Dendritic cell treated with granulocyte-macrophage colony-stimulating factor and Interleukin-4, amounts not matched to agents 40 ng/mL and 50 ng/mL, for 4 days (primary cell): Measurements from ENCODE around the gene SV2C.

Source experiments
- H3K27ac Mint-ChIP-seq: one replicate; pipeline ENCODE4 v1.8.0; 2022; ENCODE audit warnings: mild to moderate bottlenecking, mixed read lengths
- H3K27me3 Mint-ChIP-seq: one replicate; pipeline ENCODE4 v1.8.0; 2022; ENCODE audit warnings: mild to moderate bottlenecking, mixed read lengths
- H3K36me3 Mint-ChIP-seq: one replicate; pipeline ENCODE4 v1.8.0; 2022; ENCODE audit warnings: low read depth, mixed read lengths
- H3K4me1 Mint-ChIP-seq: one replicate; pipeline ENCODE4 v1.8.0; 2022; ENCODE audit warnings: low read depth, mixed read lengths
- H3K4me3 Mint-ChIP-seq: one replicate; pipeline ENCODE4 v1.8.0; 2022; ENCODE audit warnings: mild to moderate bottlenecking, moderate library complexity, mixed read lengths
- H3K9me3 Mint-ChIP-seq: one replicate; pipeline ENCODE4 v1.8.0; 2022; ENCODE audit warnings: mixed read lengths
- intact Hi-C: fragments of 100-400 bp; cut with micrococcal nuclease; formaldehyde crosslinking; loops from one replicate; pipeline ENCODE4 v1.15.0; 2022

SV2C gene

GRCh38 chr5:76384189-76384588, 301.0 kb downstream of the SV2C start:
- no peaks in the 10 kb centered on the region for H3K9me3 Mint-ChIP-seq
- no peak overlapping the region for H3K27ac Mint-ChIP-seq
- no peaks in the 10 kb centered on the region for H3K36me3 Mint-ChIP-seq
- peaks cover 2% of the 10 kb centered on the region for H3K27me3 Mint-ChIP-seq
- intact Hi-C loops: no loop called here
- H3K4me1 Mint-ChIP-seq: peaks cover 4% of the 10 kb centered on the region
- H3K4me3 Mint-ChIP-seq: no peak overlapping the region

- Mint-ChIP-seq H3K36me3 (no peaks in the 10 kb centered on the region), H3K27me3 (peaks cover 2% of the 10 kb centered on the region), H3K4me1 (peaks cover 1% of the 10 kb centered on the region), H3K9me3 (no peaks in the 10 kb centered on the region), H3K27ac (no peak overlapping the region), H3K4me3 (no peak overlapping the region)
- intact Hi-C loops: no loop called here
Observed at GRCh38 chr5:76384705-76385104, 301.5 kb downstream of the SV2C start.

- no peaks in the 10 kb centered on the region for H3K9me3 Mint-ChIP-seq
- no peak overlapping the region for H3K4me3 Mint-ChIP-seq
- no peak overlapping the region for H3K27ac Mint-ChIP-seq
- intact Hi-C loops: no loop called here
- H3K36me3 Mint-ChIP-seq: no peaks in the 10 kb centered on the region
- H3K27me3 Mint-ChIP-seq: peaks cover 2% of the 10 kb centered on the region
- peaks cover 10% of the 10 kb centered on the region for H3K4me1 Mint-ChIP-seq
Observed at GRCh38 chr5:76385540-76385939, 302.4 kb downstream of the SV2C start.

GRCh38 chr5:76386360-76386759, 303.2 kb downstream of the SV2C start:
- H3K9me3 Mint-ChIP-seq: no peaks in the 10 kb centered on the region
- H3K36me3 Mint-ChIP-seq: no peaks in the 10 kb centered on the region
- peaks cover 17% of the 10 kb centered on the region for H3K4me1 Mint-ChIP-seq
- H3K4me3 Mint-ChIP-seq: no peak overlapping the region
- H3K27ac Mint-ChIP-seq: no peak overlapping the region
- intact Hi-C loops: no loop called here
- peaks cover 2% of the 10 kb centered on the region for H3K27me3 Mint-ChIP-seq

- Mint-ChIP-seq H3K27me3 (peaks cover 1% of the 10 kb centered on the region), H3K4me1 (peaks cover 17% of the 10 kb centered on the region), H3K4me3 (no peak overlapping the region), H3K27ac (no peak overlapping the region), H3K36me3 (no peaks in the 10 kb centered on the region), H3K9me3 (no peaks in the 10 kb centered on the region)
- intact Hi-C loops: no loop called here
Observed at GRCh38 chr5:76388236-76388635, 305.1 kb downstream of the SV2C start.

GRCh38 chr5:76388791-76389512, 305.8 kb downstream of the SV2C start:
- H3K4me3 Mint-ChIP-seq: no peak overlapping the region
- intact Hi-C loops: no loop called here
- H3K27me3 Mint-ChIP-seq: no peaks in the 10 kb centered on the region
- no peaks in the 10 kb centered on the region for H3K36me3 Mint-ChIP-seq
- no peaks in the 10 kb centered on the region for H3K9me3 Mint-ChIP-seq
- peaks cover 17% of the 10 kb centered on the region for H3K4me1 Mint-ChIP-seq
- H3K27ac Mint-ChIP-seq: peak overlapping the region; percentile 50

GRCh38 chr5:76389513-76390154, 306.5 kb downstream of the SV2C start:
- intact Hi-C loops: loop anchor here (5.0 kb wide), 1 partner anchor 37 kb away; no protein-coding TSS in a partner anchor
- H3K4me1 Mint-ChIP-seq: peaks cover 17% of the 10 kb centered on the region
- no peaks in the 10 kb centered on the region for H3K9me3 Mint-ChIP-seq
- H3K27ac Mint-ChIP-seq: peak overlapping the region; percentile 50
- H3K4me3 Mint-ChIP-seq: no peak overlapping the region
- H3K27me3 Mint-ChIP-seq: no peaks in the 10 kb centered on the region
- H3K36me3 Mint-ChIP-seq: no peaks in the 10 kb centered on the region

- Mint-ChIP-seq H3K9me3 (no peaks in the 10 kb centered on the region), H3K36me3 (no peaks in the 10 kb centered on the region), H3K4me3 (no peak overlapping the region), H3K27me3 (no peaks in the 10 kb centered on the region), H3K4me1 (peaks cover 17% of the 10 kb centered on the region), H3K27ac (no peak overlapping the region)
- intact Hi-C loops: loop anchor here (5.0 kb wide), 1 partner anchor 39 kb away; no protein-coding TSS in a partner anchor
Observed at GRCh38 chr5:76391014-76391413, 307.8 kb downstream of the SV2C start.

- intact Hi-C loops: loop anchor here (5.0 kb wide), 1 partner anchor 41 kb away; no protein-coding TSS in a partner anchor
- no peaks in the 10 kb centered on the region for H3K36me3 Mint-ChIP-seq
- no peak overlapping the region for H3K27ac Mint-ChIP-seq
- no peaks in the 10 kb centered on the region for H3K9me3 Mint-ChIP-seq
- H3K4me3 Mint-ChIP-seq: no peak overlapping the region
- no peaks in the 10 kb centered on the region for H3K27me3 Mint-ChIP-seq
- peaks cover 17% of the 10 kb centered on the region for H3K4me1 Mint-ChIP-seq
Observed at GRCh38 chr5:76393035-76393680, 310.0 kb downstream of the SV2C start.

GRCh38 chr5:76397200-76397599, 314.0 kb downstream of the SV2C start:
- Mint-ChIP-seq H3K36me3 (no peaks in the 10 kb centered on the region), H3K4me3 (no peak overlapping the region), H3K27me3 (no peaks in the 10 kb centered on the region), H3K27ac (no peak overlapping the region), H3K9me3 (no peaks in the 10 kb centered on the region), H3K4me1 (peaks cover 22% of the 10 kb centered on the region)
- intact Hi-C loops: no loop called here

- intact Hi-C loops: no loop called here
Observed at GRCh38 chr5:76399268-76399667, 316.1 kb downstream of the SV2C start.

GRCh38 chr5:76400466-76400865, 317.3 kb downstream of the SV2C start:
- intact Hi-C loops: loop anchor here (10.0 kb wide), 3 partner anchors 106 to 886 kb away; partner anchors contain the start of genes CERT1 and POLK
- H3K4me3 Mint-ChIP-seq: no peak overlapping the region
- peak overlapping the region; percentile 92 for H3K27ac Mint-ChIP-seq
- no peaks in the 10 kb centered on the region for H3K27me3 Mint-ChIP-seq
- peaks cover 18% of the 10 kb centered on the region for H3K36me3 Mint-ChIP-seq
- peaks cover 37% of the 10 kb centered on the region for H3K4me1 Mint-ChIP-seq
- no peaks in the 10 kb centered on the region for H3K9me3 Mint-ChIP-seq

More at GRCh38 chr5:76399268-76399667, 316.1 kb downstream of the SV2C start:
- peaks cover 14% of the 10 kb centered on the region for H3K36me3 Mint-ChIP-seq
- no peaks in the 10 kb centered on the region for H3K27me3 Mint-ChIP-seq
- H3K27ac Mint-ChIP-seq: no peak overlapping the region
- peaks cover 27% of the 10 kb centered on the region for H3K4me1 Mint-ChIP-seq
- H3K4me3 Mint-ChIP-seq: no peak overlapping the region
- no peaks in the 10 kb centered on the region for H3K9me3 Mint-ChIP-seq

GRCh38 chr5:76401801-76402250, 318.6 kb downstream of the SV2C start:
- Mint-ChIP-seq H3K27me3 (no peaks in the 10 kb centered on the region), H3K4me1 (peaks cover 51% of the 10 kb centered on the region), H3K4me3 (peak overlapping the region; percentile 91), H3K9me3 (no peaks in the 10 kb centered on the region), H3K27ac (peak overlapping the region; percentile 92), H3K36me3 (peaks cover 18% of the 10 kb centered on the region)
- intact Hi-C loops: loop anchor here (10.0 kb wide), 3 partner anchors 107 to 887 kb away; partner anchors contain the start of genes CERT1 and POLK
